ENCODE data around the gene TMEM258. TPM values are rescaled to one million over a fixed set of nuclear protein-coding genes. Genes with fewer than 3 reads are reported as not detected.
A peak's percentile ranks its signal among the peaks of the same experiment; 100 is the strongest.

TMEM258 gene
- total RNA-seq, 8 experiments from 2014 or later: 138 to 330 (median 269) TPM

- H3K4me3 ChIP-seq: no peak overlapping the region
- H3K27ac ChIP-seq: no peak overlapping the region
- peaks cover 4 to 27% of the 10 kb centered on the region in 2 donors for H3K4me1 ChIP-seq (replicated peaks in 1 of 2)
- peak in 5 of 8 experiments; percentile 11 to 68 (median 33) for ATAC-seq (replicated peaks in 6 of 8)
- 40 to 87% (median 80%) methylated on average over 1 to 3 of the region's 67 CpGs; no CpG with 5 or more reads in 7 of the 10 experiments for WGBS, 10 experiments
- in situ Hi-C loops (cut with MboI; ENCODE audit: low pct_unique_long_range_greater_than_20kb in 2 of 9, low sequenced_read_pairs in 9 of 9, unreplicated experiment in 9 of 9): loop anchor here in 1 of 9 experiments (25.0 kb wide), 1 partner anchor 335 kb away; the partner anchor contains the start of gene INCENP
Measured at GRCh38 chr11:61777234-61778090, 14.9 kb downstream of the TMEM258 start.

- 20 to 100% (median 75%) methylated on average over 1 to 2 of the region's 9 CpGs; no CpG with 5 or more reads in 6 of the 10 experiments for WGBS, 10 experiments
- no peak overlapping the region for H3K4me3 ChIP-seq
- peaks cover 11 to 35% of the 10 kb centered on the region in 2 donors for H3K4me1 ChIP-seq (replicated peaks in 1 of 2)
- peak in 6 of 8 experiments; percentile 2 to 77 (median 24) for ATAC-seq (replicated peaks in 6 of 8)
- in situ Hi-C loops (cut with MboI; ENCODE audit: low pct_unique_long_range_greater_than_20kb in 2 of 9, low sequenced_read_pairs in 9 of 9, unreplicated experiment in 9 of 9): loop anchor here in 1 of 9 experiments (25.0 kb wide), 1 partner anchor 336 kb away; the partner anchor contains the start of gene INCENP
- H3K27ac ChIP-seq: no peak overlapping the region
Measured at GRCh38 chr11:61776561-61777075, 15.8 kb downstream of the TMEM258 start.

GRCh38 chr11:61775606-61776554 is 16.5 kb downstream of the TMEM258 start:
- 80 to 100% (median 90%) methylated on average over 1 to 4 of the region's 20 CpGs; no CpG with 5 or more reads in 5 of the 10 experiments for WGBS, 10 experiments
- H3K4me3 ChIP-seq: no peak overlapping the region
- peaks cover 11 to 35% of the 10 kb centered on the region in 2 donors for H3K4me1 ChIP-seq (replicated peaks in 1 of 2)
- no peak overlapping the region for H3K27ac ChIP-seq
- peak in 3 of 8 experiments; percentile 19 to 78 (median 69) for ATAC-seq (replicated peaks in 6 of 8)
- in situ Hi-C loops (cut with MboI; ENCODE audit: low pct_unique_long_range_greater_than_20kb in 2 of 9, low sequenced_read_pairs in 9 of 9, unreplicated experiment in 9 of 9): loop anchor here in 1 of 9 experiments (25.0 kb wide), 1 partner anchor 336 kb away; the partner anchor contains the start of gene INCENP

GRCh38 chr11:61775106-61775505 is 17.3 kb downstream of the TMEM258 start:
- no peak overlapping the region for H3K27ac ChIP-seq
- peak in 2 of 8 experiments; percentile 2 to 3 for ATAC-seq (replicated peaks in 6 of 8)
- no peak overlapping the region for H3K4me3 ChIP-seq
- no CpG with 5 or more reads among the region's 6 CpGs for WGBS, 10 experiments
- H3K4me1 ChIP-seq (replicated peaks in 1 of 2): peaks cover 11 to 35% of the 10 kb centered on the region in 2 donors
- in situ Hi-C loops (cut with MboI; ENCODE audit: low pct_unique_long_range_greater_than_20kb in 2 of 9, low sequenced_read_pairs in 9 of 9, unreplicated experiment in 9 of 9): loop anchor here in 1 of 9 experiments (25.0 kb wide), 1 partner anchor 337 kb away; the partner anchor contains the start of gene INCENP

- in situ Hi-C loops (cut with MboI; ENCODE audit: low pct_unique_long_range_greater_than_20kb in 2 of 9, low sequenced_read_pairs in 9 of 9, unreplicated experiment in 9 of 9): no loop called here
- Histone ChIP-seq H3K4me3 (no peak overlapping the region), H3K27ac (no peak overlapping the region), H3K4me1 (replicated peaks in 1 of 2) (peaks cover 11 to 41% of the 10 kb centered on the region in 2 donors)
- WGBS, 10 experiments: 20 to 100% methylated on average over 1 of the region's 12 CpGs; no CpG with 5 or more reads in 8 of the 10 experiments
- ATAC-seq (replicated peaks in 6 of 8): no peak
Measured at GRCh38 chr11:61774411-61774810, 18.0 kb downstream of the TMEM258 start.

GRCh38 chr11:61773809-61774208 is 18.6 kb downstream of the TMEM258 start:
- ATAC-seq (replicated peaks in 6 of 8): no peak
- in situ Hi-C loops (cut with MboI; ENCODE audit: low pct_unique_long_range_greater_than_20kb in 2 of 9, low sequenced_read_pairs in 9 of 9, unreplicated experiment in 9 of 9): no loop called here
- WGBS, 10 experiments: 100% methylated on average over 1 of the region's 18 CpGs; no CpG with 5 or more reads in 9 of the 10 experiments
- peaks cover 11 to 43% of the 10 kb centered on the region in 2 donors for H3K4me1 ChIP-seq (replicated peaks in 1 of 2)
- H3K27ac ChIP-seq: no peak overlapping the region
- H3K4me3 ChIP-seq: no peak overlapping the region

GRCh38 chr11:61773356-61773755 is 19.0 kb downstream of the TMEM258 start:
- WGBS, 10 experiments: 0 to 80% (median 50%) methylated on average over 1 to 2 of the region's 10 CpGs; no CpG with 5 or more reads in 6 of the 10 experiments
- in situ Hi-C loops (cut with MboI; ENCODE audit: low pct_unique_long_range_greater_than_20kb in 2 of 9, low sequenced_read_pairs in 9 of 9, unreplicated experiment in 9 of 9): no loop called here
- peak in 5 of 8 experiments; percentile 18 to 66 (median 46) for ATAC-seq (replicated peaks in 6 of 8)
- Histone ChIP-seq H3K27ac (no peak overlapping the region), H3K4me1 (replicated peaks in 1 of 2) (peaks cover 11 to 43% of the 10 kb centered on the region in 2 donors), H3K4me3 (no peak overlapping the region)

GRCh38 chr11:61771985-61772455 is 20.4 kb downstream of the TMEM258 start:
- in situ Hi-C loops (cut with MboI; ENCODE audit: low pct_unique_long_range_greater_than_20kb in 2 of 9, low sequenced_read_pairs in 9 of 9, unreplicated experiment in 9 of 9): no loop called here
- peak in 7 of 8 experiments; percentile 2 to 71 (median 56) for ATAC-seq (replicated peaks in 6 of 8)
- H3K27ac ChIP-seq: peak overlapping the region; percentile 16 to 37
- no peak overlapping the region for H3K4me3 ChIP-seq
- 10% methylated on average over 2 of the region's 7 CpGs; no CpG with 5 or more reads in 9 of the 10 experiments for WGBS, 10 experiments
- H3K4me1 ChIP-seq (replicated peaks in 1 of 2): peaks cover 11 to 40% of the 10 kb centered on the region in 2 donors

GRCh38 chr11:61771195-61771894 is 21.1 kb downstream of the TMEM258 start:
- Histone ChIP-seq H3K4me1 (replicated peaks in 1 of 2) (peaks cover 11 to 40% of the 10 kb centered on the region in 2 donors), H3K27ac (no peak overlapping the region), H3K4me3 (no peak overlapping the region)
- peak in 1 of 8 experiments; percentile 2 for ATAC-seq (replicated peaks in 6 of 8)
- WGBS, 10 experiments: 71 to 100% (median 72%) methylated on average over 1 to 2 of the region's 15 CpGs; no CpG with 5 or more reads in 7 of the 10 experiments
- in situ Hi-C loops (cut with MboI; ENCODE audit: low pct_unique_long_range_greater_than_20kb in 2 of 9, low sequenced_read_pairs in 9 of 9, unreplicated experiment in 9 of 9): no loop called here

GRCh38 chr11:61769946-61770683 is 22.3 kb downstream of the TMEM258 start:
- Histone ChIP-seq H3K4me3 (no peak overlapping the region), H3K4me1 (replicated peaks in 1 of 2) (peaks cover 20 to 47% of the 10 kb centered on the region in 2 donors), H3K27ac (no peak overlapping the region)
- 20 to 100% (median 80%) methylated on average over 1 of the region's 20 CpGs; no CpG with 5 or more reads in 7 of the 10 experiments for WGBS, 10 experiments
- in situ Hi-C loops (cut with MboI; ENCODE audit: low pct_unique_long_range_greater_than_20kb in 2 of 9, low sequenced_read_pairs in 9 of 9, unreplicated experiment in 9 of 9): no loop called here
- no peak for ATAC-seq (replicated peaks in 6 of 8)
